ENCODE data around the gene QSER1. TPM values are rescaled to one million over a fixed set of nuclear protein-coding genes. Genes with fewer than 3 reads are reported as not detected.
A peak's percentile ranks its signal among the peaks of the same experiment; 100 is the strongest.
"Not testable (repeated sequence)": the region's sequence is repeated elsewhere in the genome, so short reads cannot be mapped to it uniquely, and the experiment has no call there.

QSER1 gene
- total and polyA plus RNA-seq, 5 donors from 2014 or later, result 0.48 to 9.4 (median 0.67) TPM

DNA sequence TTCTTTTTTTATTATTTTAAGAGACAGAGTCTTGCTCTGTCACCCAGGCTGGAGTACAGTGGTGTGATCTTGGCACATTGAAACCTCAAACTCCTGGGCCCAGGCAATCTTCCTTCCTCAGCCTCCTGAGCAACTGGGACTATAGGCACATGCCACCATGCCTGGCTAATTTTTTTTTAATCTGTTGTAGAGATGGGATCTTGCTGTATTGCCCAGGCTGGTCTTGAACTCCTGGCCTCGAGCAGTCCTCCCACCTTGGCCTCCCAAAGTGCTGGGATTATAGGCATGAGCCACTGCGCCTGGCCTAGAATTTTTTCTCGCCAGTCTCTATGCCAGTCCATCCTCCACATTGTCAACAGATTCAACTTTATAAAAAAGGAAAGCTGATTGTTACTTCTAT is 44.7 kb downstream of the QSER1 start:
- not testable (repeated sequence) for H3K4me3 ChIP-seq (ENCODE audit: low read depth, low read length); H3K27ac Mint-ChIP-seq; H3K9me3 Mint-ChIP-seq; H3K4me3 Mint-ChIP-seq; ATAC-seq (ENCODE audit: low read depth in 2 of 2); DNase-seq; H3K27me3 Mint-ChIP-seq; H3K4me1 ChIP-seq (ENCODE audit: control insufficient read depth, insufficient read depth, low read length, poor library complexity, severe bottlenecking); H3K27me3 ChIP-seq (ENCODE audit: control insufficient read depth, insufficient read depth, low read length); H3K27ac ChIP-seq (ENCODE audit: insufficient read depth, low read length, poor library complexity, severe bottlenecking); H3K9me3 ChIP-seq (ENCODE audit: control insufficient read depth in 2 of 2, low read length in 2 of 2)
- H3K36me3 ChIP-seq (ENCODE audit: control insufficient read depth, insufficient read depth, low read length), result peaks cover 15% of the 10 kb centered on the region
- peaks cover 49% of the 10 kb centered on the region for H3K36me3 Mint-ChIP-seq
- peaks cover 8 to 29% (median 20%) of the 10 kb centered on the region in 4 donors for H3K4me1 Mint-ChIP-seq

DNA sequence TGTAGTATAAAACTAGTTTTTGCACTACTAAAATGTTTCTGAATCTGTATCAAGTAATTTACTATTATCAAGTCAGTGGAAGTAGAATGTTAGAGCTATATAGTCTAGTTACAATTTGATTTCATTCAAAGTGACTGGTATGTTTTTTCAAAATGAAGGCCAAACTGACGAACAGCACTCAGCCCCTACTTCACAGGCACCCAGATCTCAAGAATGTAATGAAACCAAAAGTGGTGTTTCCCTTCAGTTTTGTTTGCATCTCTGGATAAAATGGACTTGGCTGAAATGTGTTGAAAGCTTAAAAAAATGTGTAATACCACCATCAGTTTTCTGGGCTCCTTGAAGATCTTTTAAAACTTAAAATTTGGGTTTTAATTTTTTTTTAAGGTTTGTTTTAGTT is 46.4 kb downstream of the QSER1 start:
- no peak overlapping the region for H3K4me3 Mint-ChIP-seq
- peak in 1 of 3 donors; percentile 28 for DNase-seq
- H3K27ac Mint-ChIP-seq, result no peak overlapping the region

DNA sequence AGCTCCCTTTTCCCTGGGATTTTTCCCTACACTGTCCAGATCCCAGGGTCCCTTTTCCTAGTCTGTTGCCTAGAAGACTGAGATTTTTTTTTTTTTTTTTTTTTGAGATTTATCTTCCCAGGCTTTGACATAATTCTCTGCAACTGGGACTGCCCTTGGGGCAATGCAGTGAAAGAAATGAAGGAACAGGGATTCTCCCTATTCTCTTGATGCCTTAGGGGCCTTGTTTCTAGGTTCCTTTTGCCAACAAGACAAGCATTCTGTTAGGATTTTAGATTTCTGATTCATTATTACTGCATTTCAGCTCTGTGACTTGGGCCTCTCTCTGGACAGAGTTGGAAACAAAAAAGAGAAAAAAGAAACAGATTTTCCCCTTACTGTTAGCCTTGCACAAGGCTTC is 47.3 kb downstream of the QSER1 start:
- no peaks in the 10 kb centered on the region for H3K9me3 ChIP-seq (ENCODE audit: control insufficient read depth in 2 of 2, low read length in 2 of 2)
- no peaks in the 10 kb centered on the region for H3K27me3 ChIP-seq (ENCODE audit: control insufficient read depth, insufficient read depth, low read length)
- H3K4me1 ChIP-seq (ENCODE audit: control insufficient read depth, insufficient read depth, low read length, poor library complexity, severe bottlenecking), result no peaks in the 10 kb centered on the region
- H3K36me3 Mint-ChIP-seq, result peaks cover 27% of the 10 kb centered on the region
- no peak overlapping the region for H3K27ac Mint-ChIP-seq
- ATAC-seq (ENCODE audit: low read depth in 2 of 2) (no peak), DNase-seq (no peak)
- H3K36me3 ChIP-seq (ENCODE audit: control insufficient read depth, insufficient read depth, low read length), result no peaks in the 10 kb centered on the region
- no peak overlapping the region for H3K4me3 ChIP-seq (ENCODE audit: low read depth, low read length)
- H3K4me3 Mint-ChIP-seq, result no peak overlapping the region
- no peak overlapping the region for H3K27ac ChIP-seq (ENCODE audit: insufficient read depth, low read length, poor library complexity, severe bottlenecking)
- peaks cover 0 to 2% (median 0%) of the 10 kb centered on the region in 7 donors for H3K9me3 Mint-ChIP-seq
- no peaks in the 10 kb centered on the region for H3K27me3 Mint-ChIP-seq
- H3K4me1 Mint-ChIP-seq, result peaks cover 8 to 29% (median 15%) of the 10 kb centered on the region in 4 donors

More for the DNA sequence above, 46.4 kb downstream of the QSER1 start:
- ATAC-seq (ENCODE audit: low read depth in 2 of 2), result no peak
- Mint-ChIP-seq H3K27me3 (no peaks in the 10 kb centered on the region), H3K9me3 (peaks cover 0 to 2% (median 0%) of the 10 kb centered on the region in 7 donors), H3K4me1 (peaks cover 8 to 29% (median 17%) of the 10 kb centered on the region in 4 donors), H3K36me3 (peaks cover 33% of the 10 kb centered on the region)
- Histone ChIP-seq H3K9me3 (ENCODE audit: control insufficient read depth in 2 of 2, low read length in 2 of 2) (no peaks in the 10 kb centered on the region), H3K27ac (ENCODE audit: insufficient read depth, low read length, poor library complexity, severe bottlenecking) (no peak overlapping the region), H3K27me3 (ENCODE audit: control insufficient read depth, insufficient read depth, low read length) (no peaks in the 10 kb centered on the region), H3K4me1 (ENCODE audit: control insufficient read depth, insufficient read depth, low read length, poor library complexity, severe bottlenecking) (no peaks in the 10 kb centered on the region), H3K4me3 (ENCODE audit: low read depth, low read length) (no peak overlapping the region), H3K36me3 (ENCODE audit: control insufficient read depth, insufficient read depth, low read length) (no peaks in the 10 kb centered on the region)

DNA sequence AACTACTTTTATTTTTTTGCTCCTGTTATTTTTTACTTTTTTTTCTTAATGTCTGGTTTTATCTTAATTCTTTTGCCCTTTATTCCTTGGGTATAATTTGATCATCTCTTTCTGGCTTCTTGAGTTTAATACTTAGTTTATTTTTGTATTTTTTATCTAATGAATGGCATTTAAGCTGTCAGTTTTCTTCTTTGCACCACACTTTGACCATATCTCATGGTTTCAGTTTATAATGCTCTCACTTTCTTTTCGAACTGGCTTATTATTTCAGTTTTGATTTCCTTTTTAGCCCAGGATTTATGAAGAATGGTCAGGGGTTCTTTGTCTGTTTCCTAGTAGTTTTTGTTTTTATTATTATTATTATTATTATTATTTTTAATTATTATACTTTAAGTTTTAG is 48.3 kb downstream of the QSER1 start:
- Histone ChIP-seq H3K36me3 (ENCODE audit: control insufficient read depth, insufficient read depth, low read length) (no peaks in the 10 kb centered on the region), H3K9me3 (ENCODE audit: control insufficient read depth in 2 of 2, low read length in 2 of 2) (no peaks in the 10 kb centered on the region), H3K27ac (ENCODE audit: insufficient read depth, low read length, poor library complexity, severe bottlenecking) (no peak overlapping the region), H3K4me1 (ENCODE audit: control insufficient read depth, insufficient read depth, low read length, poor library complexity, severe bottlenecking) (no peaks in the 10 kb centered on the region), H3K27me3 (ENCODE audit: control insufficient read depth, insufficient read depth, low read length) (no peaks in the 10 kb centered on the region), H3K4me3 (ENCODE audit: low read depth, low read length) (no peak overlapping the region)
- Mint-ChIP-seq H3K4me3 (no peak overlapping the region), H3K36me3 (peaks cover 24% of the 10 kb centered on the region), H3K27ac (peak overlapping the region in 1 of 3 donors; percentile 14), H3K9me3 (peaks cover 0 to 2% (median 0%) of the 10 kb centered on the region in 7 donors), H3K4me1 (peaks cover 8 to 29% (median 15%) of the 10 kb centered on the region in 4 donors), H3K27me3 (no peaks in the 10 kb centered on the region)
- ATAC-seq (ENCODE audit: low read depth in 2 of 2) (no peak), DNase-seq (peak in 1 of 3 donors; percentile 15)

- H3K27me3 ChIP-seq (ENCODE audit: control insufficient read depth, insufficient read depth, low read length), result no peaks in the 10 kb centered on the region
- no peak for ATAC-seq (ENCODE audit: low read depth in 2 of 2)
- peaks cover 8% of the 10 kb centered on the region for H3K36me3 ChIP-seq (ENCODE audit: control insufficient read depth, insufficient read depth, low read length)
- H3K9me3 Mint-ChIP-seq, result peaks cover 0 to 10% (median 4%) of the 10 kb centered on the region in 7 donors
- H3K4me3 Mint-ChIP-seq, result no peak overlapping the region
- no peak overlapping the region for H3K27ac ChIP-seq (ENCODE audit: insufficient read depth, low read length, poor library complexity, severe bottlenecking)
- H3K27ac Mint-ChIP-seq, result no peak overlapping the region
- H3K27me3 Mint-ChIP-seq, result no peaks in the 10 kb centered on the region
- H3K4me1 ChIP-seq (ENCODE audit: control insufficient read depth, insufficient read depth, low read length, poor library complexity, severe bottlenecking), result no peaks in the 10 kb centered on the region
- H3K4me3 ChIP-seq (ENCODE audit: low read depth, low read length), result no peak overlapping the region
- DNase-seq, result no peak
- peaks cover 14% of the 10 kb centered on the region for H3K36me3 Mint-ChIP-seq
- peaks cover 0 to 3% of the 10 kb centered on the region in 2 experiments for H3K9me3 ChIP-seq (ENCODE audit: control insufficient read depth in 2 of 2, low read length in 2 of 2)
- peaks cover 0 to 13% (median 0%) of the 10 kb centered on the region in 4 donors for H3K4me1 Mint-ChIP-seq
These were observed 55.4 kb downstream of the QSER1 start for GRCh38 chr11:32947978-32948377.

GRCh38 chr11:32949739-32950138 is 57.1 kb downstream of the QSER1 start:
- peaks cover 0 to 13% (median 2%) of the 10 kb centered on the region in 4 donors for H3K4me1 Mint-ChIP-seq
- no peak for ATAC-seq (ENCODE audit: low read depth in 2 of 2)
- peaks cover 14% of the 10 kb centered on the region for H3K36me3 Mint-ChIP-seq

GRCh38 chr11:32952421-32952820 is 59.8 kb downstream of the QSER1 start:
- Mint-ChIP-seq H3K4me3 (no peak overlapping the region), H3K27me3 (no peaks in the 10 kb centered on the region), H3K36me3 (peaks cover 14% of the 10 kb centered on the region), H3K4me1 (peaks cover 0 to 13% (median 3%) of the 10 kb centered on the region in 4 donors), H3K27ac (no peak overlapping the region), H3K9me3 (peaks cover 0 to 7% (median 4%) of the 10 kb centered on the region in 7 donors)
- no peak for ATAC-seq (ENCODE audit: low read depth in 2 of 2)
- DNase-seq, result no peak
- H3K4me3 ChIP-seq (ENCODE audit: low read depth, low read length), result no peak overlapping the region
- H3K36me3 ChIP-seq (ENCODE audit: control insufficient read depth, insufficient read depth, low read length), result peaks cover 13% of the 10 kb centered on the region
- peaks cover 0 to 3% of the 10 kb centered on the region in 2 experiments for H3K9me3 ChIP-seq (ENCODE audit: control insufficient read depth in 2 of 2, low read length in 2 of 2)
- no peaks in the 10 kb centered on the region for H3K4me1 ChIP-seq (ENCODE audit: control insufficient read depth, insufficient read depth, low read length, poor library complexity, severe bottlenecking)
- H3K27me3 ChIP-seq (ENCODE audit: control insufficient read depth, insufficient read depth, low read length), result no peaks in the 10 kb centered on the region
- no peak overlapping the region for H3K27ac ChIP-seq (ENCODE audit: insufficient read depth, low read length, poor library complexity, severe bottlenecking)

More at GRCh38 chr11:32949739-32950138, 57.1 kb downstream of the QSER1 start:
- no peaks in the 10 kb centered on the region for H3K27me3 Mint-ChIP-seq
- no peaks in the 10 kb centered on the region for H3K4me1 ChIP-seq (ENCODE audit: control insufficient read depth, insufficient read depth, low read length, poor library complexity, severe bottlenecking)
- H3K27me3 ChIP-seq (ENCODE audit: control insufficient read depth, insufficient read depth, low read length), result no peaks in the 10 kb centered on the region
- peaks cover 13% of the 10 kb centered on the region for H3K36me3 ChIP-seq (ENCODE audit: control insufficient read depth, insufficient read depth, low read length)
- peaks cover 0 to 8% (median 4%) of the 10 kb centered on the region in 7 donors for H3K9me3 Mint-ChIP-seq
- peak overlapping the region in 1 of 3 donors; percentile 17 for H3K27ac Mint-ChIP-seq
- peaks cover 0 to 3% of the 10 kb centered on the region in 2 experiments for H3K9me3 ChIP-seq (ENCODE audit: control insufficient read depth in 2 of 2, low read length in 2 of 2)
- H3K27ac ChIP-seq (ENCODE audit: insufficient read depth, low read length, poor library complexity, severe bottlenecking), result no peak overlapping the region
- no peak overlapping the region for H3K4me3 Mint-ChIP-seq
- H3K4me3 ChIP-seq (ENCODE audit: low read depth, low read length), result no peak overlapping the region
- DNase-seq, result no peak

GRCh38 chr11:32953700-32954099 is 61.1 kb downstream of the QSER1 start:
- H3K36me3 Mint-ChIP-seq, result peaks cover 6% of the 10 kb centered on the region
- Histone ChIP-seq H3K9me3 (ENCODE audit: control insufficient read depth in 2 of 2, low read length in 2 of 2) (no peaks in the 10 kb centered on the region), H3K4me3 (ENCODE audit: low read depth, low read length) (no peak overlapping the region), H3K36me3 (ENCODE audit: control insufficient read depth, insufficient read depth, low read length) (peaks cover 14% of the 10 kb centered on the region), H3K27me3 (ENCODE audit: control insufficient read depth, insufficient read depth, low read length) (no peaks in the 10 kb centered on the region), H3K4me1 (ENCODE audit: control insufficient read depth, insufficient read depth, low read length, poor library complexity, severe bottlenecking) (no peaks in the 10 kb centered on the region), H3K27ac (ENCODE audit: insufficient read depth, low read length, poor library complexity, severe bottlenecking) (no peak overlapping the region)
- peaks cover 0 to 12% (median 3%) of the 10 kb centered on the region in 4 donors for H3K4me1 Mint-ChIP-seq
- ATAC-seq (ENCODE audit: low read depth in 2 of 2) (no peak), DNase-seq (peak in 1 of 3 donors; percentile 40)
- H3K27me3 Mint-ChIP-seq, result no peaks in the 10 kb centered on the region
- peaks cover 0 to 3% (median 0%) of the 10 kb centered on the region in 7 donors for H3K9me3 Mint-ChIP-seq
- no peak overlapping the region for H3K4me3 Mint-ChIP-seq
- H3K27ac Mint-ChIP-seq, result peak overlapping the region in 1 of 3 donors; percentile 38
